NCI-H2081 treated with DMSO at 0.1 percent for 48 hours (cell line): ENCODE measurements around the gene BABAM2.
"Not testable (repeated sequence)": the region's sequence is repeated elsewhere in the genome, so short reads cannot be mapped to it uniquely, and the experiment has no call there.

Experiments
- DNase-seq: peaks from one replicate; lab custom pipeline; 2025; lab: John Stamatoyannopoulos, UW

BABAM2 gene

GRCh38 chr2:27890146-27890923 is at the start of gene BABAM2, which contains the start of gene RBKS:
Gene BABAM2 (plus strand): TSS chr2:27890729. CDS start chr2:27894557, 3,828 bp downstream.
Gene RBKS (minus strand): TSS chr2:27890387. CDS start chr2:27890345, 42 bp downstream.
- peak; percentile 48 for DNase-seq

GRCh38 chr2:27842894-27843293 is 47.6 kb upstream of the BABAM2 start:
- no peak for DNase-seq

- DNase-seq = no peak
Measured at GRCh38 chr2:27843992-27844391, 46.5 kb upstream of the BABAM2 start.

GRCh38 chr2:27844821-27845255 is 45.7 kb upstream of the BABAM2 start:
- DNase-seq = no peak

- DNase-seq = no peak
Measured at GRCh38 chr2:27847333-27847732, 43.2 kb upstream of the BABAM2 start.

- no peak for DNase-seq
Measured at GRCh38 chr2:27849558-27850205, 40.8 kb upstream of the BABAM2 start.

GRCh38 chr2:27852691-27853090 is 37.8 kb upstream of the BABAM2 start:
- no peak for DNase-seq

GRCh38 chr2:27854229-27854862 is 36.2 kb upstream of the BABAM2 start:
- no peak for DNase-seq

GRCh38 chr2:27855476-27855875 is 35.1 kb upstream of the BABAM2 start:
- no peak for DNase-seq

- DNase-seq = no peak
Measured at GRCh38 chr2:27856386-27856785, 34.1 kb upstream of the BABAM2 start.

- no peak for DNase-seq
Measured at GRCh38 chr2:27856956-27857355, 33.6 kb upstream of the BABAM2 start.

GRCh38 chr2:27857417-27858172 is 32.9 kb upstream of the BABAM2 start:
- no peak for DNase-seq

- DNase-seq = no peak
Measured at GRCh38 chr2:27860111-27860510, 30.4 kb upstream of the BABAM2 start.

- no peak for DNase-seq
Measured at GRCh38 chr2:27863146-27863545, 27.4 kb upstream of the BABAM2 start.

GRCh38 chr2:27863955-27864354 is 26.6 kb upstream of the BABAM2 start:
- not testable (repeated sequence) for DNase-seq

GRCh38 chr2:27866237-27866636 is 24.3 kb upstream of the BABAM2 start:
- DNase-seq = no peak

- no peak for DNase-seq
Measured at GRCh38 chr2:27869763-27870162, 20.8 kb upstream of the BABAM2 start.

GRCh38 chr2:27870724-27871123 is 19.8 kb upstream of the BABAM2 start:
- no peak for DNase-seq

- no peak for DNase-seq
Measured at GRCh38 chr2:27871802-27872201, 18.7 kb upstream of the BABAM2 start.

GRCh38 chr2:27873091-27873490 is 17.4 kb upstream of the BABAM2 start:
- no peak for DNase-seq

GRCh38 chr2:27875089-27875881 is 15.2 kb upstream of the BABAM2 start:
- no peak for DNase-seq
